PC-3 (cell line): ENCODE results near the gene NCAPH2. TPM values are rescaled to one million over a fixed set of nuclear protein-coding genes. Genes with fewer than 3 reads are reported as not detected.
A peak's percentile ranks its signal among the peaks of the same experiment; 100 is the strongest.

ENCODE experiments used
- ATAC-seq: fragments of 200-7000 bp; cut with Tn5 transposase; 2 replicates; pipeline ENCODE4 v1.9.1; 2020; ENCODE audit warnings: mild to moderate bottlenecking, moderate library complexity
- BruUV-seq: library from RNA; stranded (reverse); fragments of 400-500 nt; replicated peaks from 2 replicates; lab custom pipeline; 2021; lab: Mats Ljungman, UMichigan
- CTCF ChIA-PET: fragments of 300-600 bp; sonication (Branson Sonifier 250); formaldehyde crosslinking; loops from one replicate; lab custom pipeline; 2022; ENCODE audit warnings: antibody characterized with exemption; lab: Charles Lee
- POLR2A ChIA-PET: fragments of 300-600 bp; sonication (Branson Sonifier 250); formaldehyde crosslinking; loops from one replicate; lab custom pipeline; 2022; ENCODE audit warnings: antibody characterized with exemption; ENCODE audit not compliant: unreplicated experiment; lab: Charles Lee
- DNase-seq: peaks from one replicate; pipeline ENCODE4 v3.0.0-alpha.2; 2015
- H2AFZ ChIP-seq: fragments of 300-600 bp; sonication (generic); 2 replicates; pipeline ENCODE4 v1.6.0; 2016; ENCODE audit warnings: antibody characterized with exemption, low read length
- H3F3A ChIP-seq: fragments of 300-600 bp; sonication (generic); one replicate; pipeline ENCODE4 v1.6.0; 2017; ENCODE audit warnings: antibody characterized with exemption, low read length, control low read depth, mild to moderate bottlenecking; ENCODE audit not compliant: unreplicated experiment
- H3K27ac ChIP-seq: fragments of 300-600 bp; sonication (generic); 2 replicates; pipeline ENCODE4 v1.5.1; 2016; ENCODE audit warnings: mild to moderate bottlenecking, low read length
- H3K27me3 ChIP-seq: fragments of 300-600 bp; sonication (generic); 2 replicates; pipeline ENCODE4 v1.6.1; 2016; ENCODE audit warnings: low read length, mixed read lengths
- H3K36me3 ChIP-seq: fragments of 300-600 bp; sonication (generic); 2 replicates; pipeline ENCODE4 v1.6.1; 2016; ENCODE audit warnings: low read depth, mixed run types, low read length, mixed read lengths
- H3K4me1 ChIP-seq: fragments of 300-600 bp; sonication (generic); 2 replicates; pipeline ENCODE4 v1.5.1; 2016; ENCODE audit warnings: low read length; ENCODE audit not compliant: insufficient read depth
- H3K4me2 ChIP-seq: fragments of 300-600 bp; sonication (generic); 2 replicates; pipeline ENCODE4 v1.6.0; 2016; ENCODE audit warnings: low read length
- H3K4me3 ChIP-seq: fragments of 300-600 bp; sonication (generic); 2 replicates; pipeline ENCODE4 v1.5.1; 2016; ENCODE audit warnings: mild to moderate bottlenecking, low read length, mixed read lengths
- H3K79me2 ChIP-seq: fragments of 300-600 bp; sonication (generic); 2 replicates; pipeline ENCODE4 v1.6.1; 2017; ENCODE audit warnings: low read length, mixed read lengths
- H3K9ac ChIP-seq: fragments of 300-600 bp; sonication (generic); 2 replicates; pipeline ENCODE4 v1.6.0; 2016; ENCODE audit warnings: mild to moderate bottlenecking, low read length
- H3K9me2 ChIP-seq: fragments of 300-600 bp; sonication (generic); replicated peaks from 2 replicates; pipeline ENCODE4 v1.6.1; 2016; ENCODE audit warnings: mixed run types, low read length, mixed read lengths
- H3K9me3 ChIP-seq: fragments of 300-600 bp; sonication (generic); 2 replicates; pipeline ENCODE4 v1.6.1; 2016; ENCODE audit warnings: low read length, mixed read lengths
- H4K20me1 ChIP-seq: fragments of 300-600 bp; sonication (generic); 2 replicates; pipeline ENCODE4 v1.6.1; 2016; ENCODE audit warnings: low read length, mixed read lengths
- EZH2 ChIP-seq: fragments of 300-600 bp; sonication (generic); IDR thresholded peaks from one replicate; pipeline ENCODE4 v1.6.1; 2017; ENCODE audit warnings: antibody characterized with exemption, mild to moderate bottlenecking, low read length; ENCODE audit not compliant: unreplicated experiment
- EZH2phosphoT487 ChIP-seq: fragments of 300-600 bp; sonication (generic); IDR thresholded peaks from 2 replicates; pipeline ENCODE4 v1.6.1; 2018; ENCODE audit warnings: mild to moderate bottlenecking, antibody characterized with exemption, low read length, borderline replicate concordance
- intact Hi-C: fragments of 100-400 bp; cut with micrococcal nuclease; formaldehyde crosslinking; loops from 2 replicates; pipeline ENCODE4 v1.9.0; 2023
- total RNA-seq: library from RNA; depleted of rRNA; stranded (reverse); fragments of >200 nt; gene quantifications from 2 replicates; pipeline ENCODE4 v1.2.3, GENCODE V29; 2014
- TF ChIP-seq, protein P1 (sequence below): fragments of 300-600 bp; sonication (generic); conservative IDR thresholded peaks from 2 replicates; pipeline ENCODE4 v1.5.1; 2017; ENCODE audit warnings: antibody characterized with exemption, low read depth, mild to moderate bottlenecking, low read length

Gene NCAPH2
- total RNA-seq, 1 experiment from 2014 or later, result 75.4 TPM

- Histone ChIP-seq H3K4me3 (peak within 1 kb of the TSS; percentile 81), H3K36me3 (no peaks in the 10 kb centered on the region), H4K20me1 (no peaks in the 10 kb centered on the region; the same call in 1 of the 2 replicates), H3K79me2 (peaks cover 25% of the 10 kb centered on the region), H3K9ac (peak within 1 kb of the TSS; percentile 94), H3K27ac (peak within 1 kb of the TSS; percentile 78), H3K9me2 (no peaks in the 10 kb centered on the region), H3K4me1 (peaks cover 9% of the 10 kb centered on the region; the same call in 1 of the 2 replicates), H2AFZ (peak within 1 kb of the TSS; percentile 75), H3F3A (no peaks in the 10 kb centered on the region), H3K27me3 (no peaks in the 10 kb centered on the region), H3K4me2 (peak within 1 kb of the TSS; percentile 98), H3K9me3 (no peaks in the 10 kb centered on the region)
- peak; percentile 95 for DNase-seq
- BruUV-seq, result TSS peak; percentile 22
- ATAC-seq, result peak; percentile 48
- CTCF ChIA-PET, result interaction anchor here (0.5 to 2.7 kb wide), 4 partner anchors 17 to 96 kb away, joined by 3 to 16 read pairs (median 9); partner anchors contain the start of genes LMF2 and NCAPH2
- intact Hi-C loops, result loop anchor here (5.0 kb wide), 2 partner anchors 37 to 97 kb away; partner anchors contain the start of gene SYCE3
- POLR2A ChIA-PET, result interaction anchor here (0.5 to 1.7 kb wide), 5 partner anchors 17 to 229 kb away, joined by 3 to 8 read pairs (median 3); partner anchors contain the start of genes LMF2 and NCAPH2
- TF ChIP-seq, protein P1, sequence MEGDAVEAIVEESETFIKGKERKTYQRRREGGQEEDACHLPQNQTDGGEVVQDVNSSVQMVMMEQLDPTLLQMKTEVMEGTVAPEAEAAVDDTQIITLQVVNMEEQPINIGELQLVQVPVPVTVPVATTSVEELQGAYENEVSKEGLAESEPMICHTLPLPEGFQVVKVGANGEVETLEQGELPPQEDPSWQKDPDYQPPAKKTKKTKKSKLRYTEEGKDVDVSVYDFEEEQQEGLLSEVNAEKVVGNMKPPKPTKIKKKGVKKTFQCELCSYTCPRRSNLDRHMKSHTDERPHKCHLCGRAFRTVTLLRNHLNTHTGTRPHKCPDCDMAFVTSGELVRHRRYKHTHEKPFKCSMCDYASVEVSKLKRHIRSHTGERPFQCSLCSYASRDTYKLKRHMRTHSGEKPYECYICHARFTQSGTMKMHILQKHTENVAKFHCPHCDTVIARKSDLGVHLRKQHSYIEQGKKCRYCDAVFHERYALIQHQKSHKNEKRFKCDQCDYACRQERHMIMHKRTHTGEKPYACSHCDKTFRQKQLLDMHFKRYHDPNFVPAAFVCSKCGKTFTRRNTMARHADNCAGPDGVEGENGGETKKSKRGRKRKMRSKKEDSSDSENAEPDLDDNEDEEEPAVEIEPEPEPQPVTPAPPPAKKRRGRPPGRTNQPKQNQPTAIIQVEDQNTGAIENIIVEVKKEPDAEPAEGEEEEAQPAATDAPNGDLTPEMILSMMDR, result no peak; the same call in 1 of the 2 replicates
- TF ChIP-seq EZH2phosphoT487 (no peak), EZH2 (no peak)
Measured at GRCh38 chr22:50525104-50525857, 17.3 kb downstream of the NCAPH2 start, which contains the start of gene SCO2. SCO2 (minus strand) TSS chr22:50525598; CDS start chr22:50524411, 1,187 bp downstream.

DNA sequence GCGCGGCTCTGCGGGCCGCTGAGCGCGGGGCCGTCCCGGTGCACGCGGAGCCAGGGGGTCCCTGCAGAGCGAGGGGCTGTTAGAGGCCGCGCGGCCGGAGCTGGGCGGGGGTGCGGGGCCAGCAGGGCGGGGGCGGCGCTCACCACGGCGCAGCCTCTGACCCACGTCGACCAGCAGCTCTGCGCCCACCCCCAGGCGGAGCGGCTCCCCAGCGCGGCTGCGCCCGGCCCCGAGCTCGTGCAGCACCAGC is 17.8 kb downstream of the NCAPH2 start:
- no TSS peak for BruUV-seq
- Histone ChIP-seq H3K9me2 (no peaks in the 10 kb centered on the region), H3K4me1 (peaks cover 13% of the 10 kb centered on the region; the same call in 1 of the 2 replicates), H3K79me2 (peaks cover 25% of the 10 kb centered on the region), H3K9me3 (no peaks in the 10 kb centered on the region), H3K27me3 (no peaks in the 10 kb centered on the region), H3K4me3 (peak overlapping the region; percentile 81), H3F3A (no peaks in the 10 kb centered on the region), H3K27ac (peak overlapping the region; percentile 78), H4K20me1 (no peaks in the 10 kb centered on the region; the same call in 1 of the 2 replicates), H3K4me2 (peak overlapping the region; percentile 98), H3K36me3 (no peaks in the 10 kb centered on the region), H2AFZ (peak overlapping the region; percentile 75), H3K9ac (peak overlapping the region; percentile 94)
- ATAC-seq (no peak), DNase-seq (no peak)
- no peak for TF ChIP-seq EZH2
- TF ChIP-seq, protein P1, result no peak
- no peak for TF ChIP-seq EZH2phosphoT487
- intact Hi-C loops, result loop anchor here (5.0 kb wide), 2 partner anchors 37 to 97 kb away; partner anchors contain the start of gene SYCE3
- POLR2A ChIA-PET, result interaction anchor here (0.5 to 1.7 kb wide), 4 partner anchors 18 to 57 kb away, joined by 3 to 8 read pairs (median 4); partner anchors contain the start of genes LMF2 and NCAPH2
- CTCF ChIA-PET, result interaction anchor here (0.5 to 2.7 kb wide), 4 partner anchors 18 to 95 kb away, joined by 3 to 16 read pairs (median 9); partner anchors contain the start of genes LMF2 and NCAPH2
